ENCODE data around the gene ATF6. TPM values are rescaled to one million over a fixed set of nuclear protein-coding genes. Genes with fewer than 3 reads are reported as not detected.

ATF6 gene
- total RNA-seq, 1 donor from 2014 or later, result 38.2 TPM

DNA sequence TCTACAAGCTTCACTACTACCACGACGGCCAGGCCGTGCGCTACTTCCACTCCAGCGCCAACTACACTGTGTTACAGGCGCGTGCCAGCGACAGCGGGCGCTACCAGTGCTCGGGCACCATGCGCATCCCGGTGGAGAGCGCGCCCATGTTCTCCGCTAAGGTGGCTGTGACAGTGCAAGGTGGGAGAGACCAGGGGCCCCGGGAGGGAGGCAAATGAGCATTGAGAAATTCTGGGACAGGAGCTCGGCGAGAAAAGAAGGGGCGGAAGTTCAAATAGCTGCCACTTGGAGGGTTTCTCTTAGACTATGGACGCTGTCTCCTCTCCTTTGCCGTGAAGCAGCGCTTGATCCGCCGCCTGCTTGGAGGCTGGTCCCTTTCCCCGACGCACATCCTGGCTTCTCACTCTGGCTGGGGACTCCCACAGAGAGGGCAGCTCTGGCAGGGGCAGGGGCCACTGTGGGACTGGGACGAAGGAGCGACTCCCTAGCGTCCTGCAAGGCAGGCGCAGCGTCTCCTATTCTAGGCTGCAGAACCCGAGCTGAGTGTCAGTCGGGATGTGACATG, 40.1 kb upstream of the ATF6 start:
- peak; percentile 21 for DNase-seq (ENCODE audit: low spot score)
- Mint-ChIP-seq H3K4me1 (ENCODE audit: unreplicated experiment) (peaks cover 12% of the 10 kb centered on the region), H3K4me3 (ENCODE audit: unreplicated experiment) (peak overlapping the region; percentile 89), H3K27ac (ENCODE audit: unreplicated experiment) (no peak overlapping the region), H3K27me3 (ENCODE audit: unreplicated experiment) (peaks cover 23% of the 10 kb centered on the region), H3K9me3 (ENCODE audit: unreplicated experiment) (no peaks in the 10 kb centered on the region), H3K36me3 (ENCODE audit: low read depth, unreplicated experiment) (no peaks in the 10 kb centered on the region)
- TF ChIP-seq, protein P1, sequence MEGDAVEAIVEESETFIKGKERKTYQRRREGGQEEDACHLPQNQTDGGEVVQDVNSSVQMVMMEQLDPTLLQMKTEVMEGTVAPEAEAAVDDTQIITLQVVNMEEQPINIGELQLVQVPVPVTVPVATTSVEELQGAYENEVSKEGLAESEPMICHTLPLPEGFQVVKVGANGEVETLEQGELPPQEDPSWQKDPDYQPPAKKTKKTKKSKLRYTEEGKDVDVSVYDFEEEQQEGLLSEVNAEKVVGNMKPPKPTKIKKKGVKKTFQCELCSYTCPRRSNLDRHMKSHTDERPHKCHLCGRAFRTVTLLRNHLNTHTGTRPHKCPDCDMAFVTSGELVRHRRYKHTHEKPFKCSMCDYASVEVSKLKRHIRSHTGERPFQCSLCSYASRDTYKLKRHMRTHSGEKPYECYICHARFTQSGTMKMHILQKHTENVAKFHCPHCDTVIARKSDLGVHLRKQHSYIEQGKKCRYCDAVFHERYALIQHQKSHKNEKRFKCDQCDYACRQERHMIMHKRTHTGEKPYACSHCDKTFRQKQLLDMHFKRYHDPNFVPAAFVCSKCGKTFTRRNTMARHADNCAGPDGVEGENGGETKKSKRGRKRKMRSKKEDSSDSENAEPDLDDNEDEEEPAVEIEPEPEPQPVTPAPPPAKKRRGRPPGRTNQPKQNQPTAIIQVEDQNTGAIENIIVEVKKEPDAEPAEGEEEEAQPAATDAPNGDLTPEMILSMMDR (IDR thresholded peaks at IDR 0.05; ENCODE audit: unreplicated experiment), result no peak

DNA sequence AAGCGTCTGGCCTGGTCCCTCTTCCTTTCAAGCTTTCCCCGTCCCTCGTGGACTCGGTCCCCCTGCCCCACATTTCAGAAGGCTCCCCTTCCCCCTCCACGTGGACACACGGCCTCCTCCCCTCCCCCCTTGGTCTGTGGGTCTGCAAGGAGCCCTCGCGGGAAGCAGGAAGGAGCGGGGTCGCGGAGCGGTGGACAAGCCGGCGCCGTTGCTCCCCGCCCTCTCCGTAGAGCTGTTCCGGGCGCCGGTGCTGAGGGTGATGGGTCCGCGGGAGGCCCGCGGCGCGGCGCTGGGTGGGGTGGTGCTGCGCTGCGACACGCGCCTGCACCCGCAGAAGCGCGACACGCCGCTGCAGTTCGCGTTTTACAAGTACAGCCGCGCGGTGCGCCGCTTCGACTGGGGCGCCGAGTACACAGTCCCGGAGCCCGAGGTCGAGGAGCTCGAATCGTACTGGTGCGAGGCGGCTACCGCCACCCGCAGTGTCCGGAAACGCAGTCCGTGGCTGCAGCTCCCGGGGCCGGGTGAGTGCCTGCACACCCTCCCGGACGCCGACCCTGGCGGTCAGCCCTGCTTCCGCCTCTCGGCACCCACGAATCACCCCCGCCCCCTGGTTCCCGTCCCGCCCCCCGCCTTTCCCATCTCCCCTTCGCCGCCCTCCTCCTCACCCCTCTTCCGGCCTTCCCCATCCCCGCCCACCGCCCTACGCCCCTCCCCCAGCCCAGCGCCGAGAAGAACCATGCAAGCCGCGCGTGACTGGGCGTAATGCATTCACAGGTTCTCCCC, 39.5 kb upstream of the ATF6 start:
- no peaks in the 10 kb centered on the region for H3K36me3 Mint-ChIP-seq (ENCODE audit: low read depth, unreplicated experiment)
- H3K27me3 Mint-ChIP-seq (ENCODE audit: unreplicated experiment), result peaks cover 23% of the 10 kb centered on the region
- DNase-seq (ENCODE audit: low spot score), result peak; percentile 68
- H3K27ac Mint-ChIP-seq (ENCODE audit: unreplicated experiment), result no peak overlapping the region
- H3K4me1 Mint-ChIP-seq (ENCODE audit: unreplicated experiment), result peaks cover 12% of the 10 kb centered on the region
- TF ChIP-seq, protein P1 (IDR thresholded peaks at IDR 0.05; ENCODE audit: unreplicated experiment), result no peak
- H3K4me3 Mint-ChIP-seq (ENCODE audit: unreplicated experiment), result peak overlapping the region; percentile 89
- H3K9me3 Mint-ChIP-seq (ENCODE audit: unreplicated experiment), result no peaks in the 10 kb centered on the region

DNA sequence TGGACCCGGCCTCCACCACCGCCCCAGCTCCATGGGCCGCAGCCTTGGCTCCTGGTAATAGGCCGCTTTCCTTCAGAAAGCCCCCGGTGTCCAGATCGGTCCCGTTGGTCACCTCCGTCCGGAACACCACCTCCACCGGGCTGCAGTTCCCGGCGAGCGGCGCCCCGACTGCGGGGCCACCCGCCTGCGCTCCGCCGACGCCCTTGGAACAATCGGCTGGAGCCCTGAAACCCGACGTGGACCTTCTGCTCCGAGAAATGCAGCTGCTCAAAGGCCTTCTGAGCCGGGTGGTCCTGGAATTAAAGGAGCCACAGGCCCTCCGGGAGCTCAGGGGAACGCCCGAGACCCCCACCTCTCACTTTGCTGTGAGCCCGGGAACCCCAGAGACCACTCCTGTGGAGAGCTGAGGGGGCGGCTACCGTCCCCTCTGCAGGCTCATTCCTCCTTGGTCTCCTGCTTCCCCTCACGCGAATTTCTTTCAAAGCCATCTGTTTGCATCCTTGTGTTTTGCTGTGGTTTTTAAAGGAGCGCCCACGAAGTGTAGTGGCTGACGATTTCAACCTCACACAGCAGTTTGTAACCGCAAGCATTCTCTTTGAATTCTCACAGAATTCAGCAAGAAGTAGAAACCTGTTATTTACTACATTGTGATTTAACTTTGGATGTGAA, 38.7 kb upstream of the ATF6 start:
- no peaks in the 10 kb centered on the region for H3K9me3 Mint-ChIP-seq (ENCODE audit: unreplicated experiment)
- peak overlapping the region; percentile 61 for H3K27ac Mint-ChIP-seq (ENCODE audit: unreplicated experiment)

DNA sequence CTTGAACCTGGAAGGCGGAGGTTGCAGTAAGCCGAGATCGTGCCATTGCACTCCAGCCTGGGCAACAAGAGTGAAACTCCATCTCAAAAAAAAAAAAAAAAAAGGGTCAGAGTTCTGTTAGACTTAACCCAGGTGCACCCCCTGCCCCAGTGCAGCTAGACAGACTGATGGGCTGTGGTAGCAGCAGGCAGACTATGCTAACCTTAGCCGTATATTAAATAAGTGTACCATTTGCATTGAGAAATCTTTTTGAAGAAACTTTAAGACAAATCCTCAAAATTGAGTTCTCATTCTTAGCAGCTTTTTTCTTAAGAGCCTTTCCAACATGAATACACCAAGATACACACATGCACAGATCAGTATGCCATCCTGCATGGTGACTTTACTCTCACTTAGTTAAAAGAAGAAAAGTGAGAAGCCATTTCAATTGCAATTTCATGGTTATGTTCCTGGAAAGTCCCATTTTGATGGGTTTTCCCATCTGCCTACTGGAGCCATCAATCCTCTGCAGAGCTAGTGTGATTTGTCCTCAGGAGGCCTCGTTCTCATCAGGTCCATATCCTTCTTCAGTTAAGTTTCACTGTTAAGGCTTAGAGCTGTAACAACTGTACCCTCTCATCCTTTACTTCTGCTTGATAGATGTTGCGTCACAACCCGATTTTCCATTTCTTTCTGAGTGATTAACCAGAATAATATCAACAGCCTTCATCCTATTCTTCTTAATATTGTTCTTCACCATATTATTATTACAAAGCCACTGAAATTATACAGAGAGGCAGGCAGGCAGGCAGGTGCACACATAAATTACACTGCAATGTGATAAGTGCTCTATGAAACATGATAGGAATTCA, 37.5 kb upstream of the ATF6 start:
- H3K36me3 Mint-ChIP-seq (ENCODE audit: low read depth, unreplicated experiment), result no peaks in the 10 kb centered on the region
- no peak overlapping the region for H3K4me3 Mint-ChIP-seq (ENCODE audit: unreplicated experiment)
- TF ChIP-seq, protein P1 (IDR thresholded peaks at IDR 0.05; ENCODE audit: unreplicated experiment), result no peak
- no peak overlapping the region for H3K27ac Mint-ChIP-seq (ENCODE audit: unreplicated experiment)
- DNase-seq (ENCODE audit: low spot score), result no peak
- peaks cover 12% of the 10 kb centered on the region for H3K4me1 Mint-ChIP-seq (ENCODE audit: unreplicated experiment)
- peaks cover 15% of the 10 kb centered on the region for H3K27me3 Mint-ChIP-seq (ENCODE audit: unreplicated experiment)
- no peaks in the 10 kb centered on the region for H3K9me3 Mint-ChIP-seq (ENCODE audit: unreplicated experiment)

More for the DNA sequence above, 38.7 kb upstream of the ATF6 start:
- no peaks in the 10 kb centered on the region for H3K36me3 Mint-ChIP-seq (ENCODE audit: low read depth, unreplicated experiment)
- H3K4me3 Mint-ChIP-seq (ENCODE audit: unreplicated experiment), result peak overlapping the region; percentile 91
- no peak for DNase-seq (ENCODE audit: low spot score)
- TF ChIP-seq, protein P1 (IDR thresholded peaks at IDR 0.05; ENCODE audit: unreplicated experiment), result no peak
- H3K27me3 Mint-ChIP-seq (ENCODE audit: unreplicated experiment), result peaks cover 17% of the 10 kb centered on the region
- peaks cover 12% of the 10 kb centered on the region for H3K4me1 Mint-ChIP-seq (ENCODE audit: unreplicated experiment)
